Activated CD4-positive, alpha-beta T cell treated with anti-CD3 and anti-CD28 coated beads, Interleukin-2, Interleukin-6, amounts not matched to agents 100 ng/mL and 50 ng/mL, durations not matched to agents 16 hours and 8 hours (primary cell): ENCODE results near the gene TUBB4A.

Source experiments
- DNase-seq: peaks from one replicate; pipeline ENCODE4 v3.0.0-alpha.2; 2020

The TUBB4A gene

GRCh38 chr19:6491802-6492592 lies 10.1 kb downstream of the TUBB4A start:
- DNase-seq, result no peak

DNA sequence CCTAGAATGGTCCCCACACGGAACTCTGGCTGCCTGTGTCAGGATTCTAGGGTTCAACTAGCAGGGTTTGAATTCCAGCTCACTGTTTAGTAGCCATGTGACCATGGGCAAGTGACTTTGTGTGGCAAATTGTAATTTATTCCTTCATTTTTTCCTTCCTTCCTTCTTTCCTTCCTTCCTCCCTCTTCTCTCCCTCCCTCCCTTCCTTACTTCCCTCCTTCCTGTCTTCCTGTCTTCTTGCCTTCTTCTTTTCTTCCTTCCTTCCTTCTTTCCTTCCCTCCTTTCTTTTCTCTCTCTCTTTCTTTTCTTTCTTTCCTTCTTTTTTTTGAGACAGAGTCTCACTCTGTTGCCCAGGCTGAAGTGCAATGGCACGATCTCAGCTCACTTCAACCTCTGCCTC lies 12.0 kb downstream of the TUBB4A start:
- DNase-seq, result no peak

DNA sequence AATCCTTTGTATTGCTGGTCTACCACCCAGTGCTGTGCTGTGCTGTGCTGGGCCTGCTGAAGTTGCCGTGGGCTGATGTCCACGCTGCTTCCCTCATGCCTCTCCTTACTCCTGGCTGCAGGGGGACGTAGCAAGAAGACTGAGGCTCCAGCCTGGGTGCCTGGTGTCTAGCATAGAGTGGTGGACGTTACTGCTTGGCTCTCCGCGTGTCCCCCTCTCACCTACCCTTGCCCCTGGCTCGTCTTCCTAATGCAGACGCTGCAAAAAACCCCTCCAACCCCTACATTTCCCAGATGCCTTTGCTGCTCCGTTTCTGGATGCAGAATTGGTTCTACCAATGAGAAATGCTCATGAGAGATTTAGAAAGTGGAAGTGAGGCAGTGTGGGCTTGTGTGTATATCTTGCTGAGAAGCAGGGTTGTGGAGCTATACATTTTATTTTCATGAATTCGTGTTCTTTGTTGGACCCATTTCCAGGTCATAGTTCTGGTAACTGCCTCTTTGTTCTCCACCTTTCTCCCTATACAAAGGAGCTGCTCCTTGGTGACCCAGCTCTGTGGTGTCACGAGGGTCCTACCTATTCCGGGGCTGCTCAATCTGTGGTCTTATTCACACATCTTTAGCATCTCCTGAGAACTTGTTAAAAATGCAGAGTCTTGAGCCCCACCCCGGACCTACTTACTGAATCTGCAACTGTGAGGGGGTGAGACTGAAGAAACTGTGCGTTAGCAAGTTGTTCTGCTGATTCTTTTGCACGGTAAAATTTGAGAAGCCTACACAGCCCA lies 12.6 kb downstream of the TUBB4A start:
- peak; percentile 70 for DNase-seq

DNA sequence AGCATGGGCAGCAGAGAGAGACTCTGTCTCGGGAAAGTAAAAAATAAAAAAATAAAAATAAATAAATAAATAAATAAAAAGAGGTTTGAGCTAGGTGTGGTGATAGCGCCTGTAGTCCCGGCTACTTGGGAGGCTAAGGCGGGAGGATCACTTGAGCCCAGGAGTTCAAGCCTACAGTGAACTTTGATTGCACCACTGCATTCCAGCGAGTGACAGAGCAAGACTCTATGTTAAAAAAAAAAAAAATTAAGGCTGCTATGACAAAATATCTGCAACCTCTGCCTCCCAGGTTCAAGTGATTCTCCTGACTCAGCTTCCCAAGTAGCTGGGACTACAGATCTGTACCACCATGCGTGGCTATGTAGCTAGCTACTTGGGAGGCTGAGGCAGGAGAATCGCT lies 17.3 kb downstream of the TUBB4A start:
- DNase-seq, result no peak

- no peak for DNase-seq
Observed at GRCh38 chr19:6484230-6484629, 17.9 kb downstream of the TUBB4A start.

DNA sequence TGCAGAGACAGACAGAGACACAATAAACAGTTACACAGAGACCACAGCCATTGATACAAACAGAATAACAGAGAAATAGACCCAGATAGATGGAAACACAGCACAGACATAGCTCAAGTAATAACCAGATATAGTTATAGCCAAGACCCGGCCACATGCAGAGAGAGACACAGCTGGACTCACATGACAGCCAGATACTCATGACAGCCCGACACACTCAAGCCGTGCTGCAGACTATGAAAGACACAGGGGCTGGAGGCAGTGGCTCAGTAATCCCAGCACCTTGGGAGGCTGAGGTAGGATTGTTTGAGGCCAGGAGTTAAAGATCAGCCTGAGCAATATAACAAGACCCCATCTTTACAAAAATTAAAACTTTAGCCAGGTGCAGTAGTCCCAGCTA lies 18.9 kb downstream of the TUBB4A start:
- DNase-seq, result no peak

DNA sequence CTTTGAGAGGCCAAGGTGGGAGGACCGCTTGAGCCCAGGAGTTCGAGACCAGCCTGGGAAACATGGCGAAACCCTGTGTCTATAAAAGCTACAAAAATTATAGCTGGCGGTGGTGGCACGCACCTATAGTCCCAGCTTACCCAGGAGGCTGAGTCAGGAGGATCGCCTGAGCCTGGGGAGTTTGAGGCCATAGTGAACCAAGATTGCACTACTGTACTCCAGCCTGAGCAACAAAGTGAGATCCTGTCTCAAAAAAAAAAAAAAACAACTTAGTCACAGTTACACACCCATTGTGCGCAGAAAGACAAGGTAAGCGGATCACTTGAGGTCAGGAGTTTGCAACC lies 19.8 kb downstream of the TUBB4A start:
- no peak for DNase-seq

DNA sequence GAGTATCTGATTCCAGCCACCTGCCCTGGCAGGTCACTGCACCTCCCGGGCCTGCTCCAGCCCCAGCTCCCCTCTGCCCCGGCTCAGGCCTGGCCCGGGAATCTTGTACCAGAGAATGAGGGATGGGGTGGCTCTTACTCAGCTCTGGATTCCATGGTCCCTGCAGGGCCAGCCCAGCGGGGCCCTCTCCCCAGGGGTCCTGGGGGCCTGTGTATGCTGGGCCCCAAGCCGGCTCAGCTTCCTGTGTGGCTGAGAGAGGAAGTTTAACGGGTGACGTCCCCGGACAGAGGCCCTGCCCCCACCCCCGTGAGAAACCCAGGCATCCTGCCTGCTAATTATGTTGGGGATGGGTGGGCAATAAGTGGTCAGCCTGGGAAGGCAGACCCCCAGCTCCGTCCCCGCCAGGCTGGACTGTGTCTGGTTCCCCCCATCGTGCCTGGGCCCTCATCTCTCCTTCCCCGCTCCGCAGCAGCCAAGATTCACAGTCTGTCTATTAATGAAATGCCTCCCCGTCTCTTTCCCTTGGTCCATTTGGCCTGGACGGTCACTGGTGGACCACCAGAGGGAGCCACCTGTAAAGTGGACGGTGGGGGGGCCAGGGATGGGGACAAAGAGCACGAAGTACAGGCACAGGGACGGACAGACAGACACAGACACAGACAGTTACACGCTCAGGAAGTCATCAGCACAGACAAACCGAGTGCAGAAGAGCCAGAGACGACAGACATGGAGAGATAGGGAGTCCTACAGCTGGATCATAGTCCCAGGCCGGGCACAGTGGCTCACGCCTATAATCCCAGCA lies 20.4 kb downstream of the TUBB4A start, which contains the start of gene DENND1C:
DENND1C (minus strand) TSS at position 247 of the 802 bp plus-strand sequence; CDS start at position 155, 92 bp downstream.
- peak; percentile 85 for DNase-seq

DNA sequence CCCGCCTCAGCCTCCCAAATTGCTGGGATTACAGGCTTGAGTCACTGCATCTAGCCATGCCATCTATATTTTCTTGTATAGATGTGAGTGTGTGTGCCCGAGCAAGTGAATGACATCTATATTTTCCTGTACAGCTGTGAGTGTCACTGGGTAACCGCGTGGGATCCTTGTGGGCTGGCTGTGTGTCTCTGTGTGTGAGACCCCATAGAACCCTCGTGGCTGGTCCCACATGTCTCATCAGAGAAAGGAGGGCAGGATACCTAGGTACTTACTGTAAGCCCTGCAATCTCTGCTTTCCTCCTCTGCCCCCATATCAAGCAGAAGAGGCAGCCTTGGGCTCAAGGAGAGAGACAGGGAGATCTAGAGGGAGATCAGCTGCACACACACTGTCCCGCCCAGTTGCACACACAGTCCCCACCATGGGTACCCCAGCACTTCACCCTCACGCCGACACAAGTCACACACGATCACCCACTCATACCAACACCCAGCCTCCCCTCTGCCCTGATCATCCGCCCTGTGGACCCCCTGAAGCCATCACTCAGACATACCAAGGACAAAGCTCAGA lies 21.2 kb downstream of the TUBB4A start:
- peak; percentile 41 for DNase-seq

DNA sequence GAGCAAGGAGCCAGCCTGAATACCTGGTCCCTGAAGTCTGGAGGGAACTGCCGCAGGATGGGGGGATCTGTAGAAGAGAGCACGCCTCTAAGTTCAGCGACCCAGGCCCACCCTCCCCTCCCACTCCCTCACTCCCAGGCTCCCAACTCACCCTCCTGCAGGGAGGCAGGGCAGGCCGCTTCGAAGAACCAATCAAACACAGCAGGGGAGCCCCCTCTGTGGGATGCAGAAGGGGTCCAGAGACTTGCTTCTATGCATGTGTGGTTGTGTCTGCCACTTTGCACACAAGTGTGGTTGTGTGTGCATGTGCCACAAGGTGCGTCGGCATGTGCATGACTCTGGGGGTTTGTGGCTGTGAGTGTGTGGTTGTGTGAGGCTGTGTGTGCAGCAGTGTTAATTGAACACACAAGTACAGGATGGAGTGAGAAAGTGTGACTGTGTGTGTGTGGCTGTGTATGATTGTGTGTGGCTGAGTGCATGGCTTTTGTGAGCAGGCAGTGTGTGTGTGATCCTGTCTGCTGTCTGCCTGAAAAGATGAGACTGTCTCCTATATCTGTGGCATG lies 22.2 kb downstream of the TUBB4A start:
- no peak for DNase-seq

DNA sequence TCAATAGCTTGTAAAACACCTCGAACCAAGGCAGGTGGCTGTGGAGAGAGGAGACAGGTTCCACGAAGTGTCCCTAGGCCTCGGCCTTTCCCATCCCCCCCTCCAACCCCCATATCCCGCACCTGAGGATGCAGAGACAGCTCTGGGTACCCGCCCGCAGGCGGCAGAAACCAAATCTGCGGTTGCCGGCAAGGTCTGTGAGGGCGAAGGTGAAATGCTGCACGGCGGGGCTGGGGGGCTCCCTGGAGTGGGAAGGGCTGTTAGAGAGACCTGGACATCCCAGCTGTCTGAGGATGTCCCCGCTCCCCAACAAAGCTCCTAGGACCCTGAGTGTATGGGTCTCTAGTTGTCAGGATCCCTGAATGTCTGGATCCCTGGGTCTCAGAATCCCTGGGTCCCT lies 23.3 kb downstream of the TUBB4A start:
- no peak for DNase-seq

- no peak for DNase-seq
Observed at GRCh38 chr19:6476896-6477431, 25.1 kb downstream of the TUBB4A start.

DNA sequence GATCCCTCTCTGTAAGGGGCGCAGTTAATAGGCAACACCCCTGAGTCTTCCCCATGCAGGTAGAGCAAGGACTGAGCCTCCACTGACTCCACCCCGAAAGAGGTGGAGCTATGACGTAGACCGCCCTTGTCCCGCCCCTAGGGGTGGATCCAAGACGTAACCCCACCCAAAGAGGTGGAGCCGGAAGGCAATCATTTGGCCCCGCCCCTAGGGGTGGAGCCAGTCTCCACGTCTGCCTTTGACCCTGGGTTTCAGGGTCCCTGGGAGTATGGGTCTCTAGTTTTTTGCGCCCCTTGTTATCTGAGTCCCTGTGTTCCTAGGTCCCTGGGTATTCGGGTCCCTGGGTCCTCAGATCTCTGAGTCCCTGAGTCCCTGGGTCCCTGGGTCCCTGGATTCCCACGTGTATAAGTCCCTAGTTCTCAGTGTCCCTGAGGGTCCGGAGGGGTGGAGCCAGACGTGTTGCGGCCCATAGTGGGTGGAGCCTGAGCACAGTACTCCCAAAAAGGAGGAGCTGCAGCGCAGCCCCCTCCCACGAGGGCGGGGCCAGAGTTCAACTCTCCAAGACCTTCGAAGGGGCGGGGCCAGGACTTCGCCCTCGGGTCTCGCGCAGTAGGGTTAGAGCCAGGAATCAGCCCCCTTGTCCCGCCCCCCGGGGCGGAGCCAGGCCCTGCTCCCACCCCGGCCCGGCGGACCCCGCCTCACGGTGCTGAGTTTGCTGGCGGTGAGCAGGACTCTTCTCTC lies 25.8 kb downstream of the TUBB4A start:
- DNase-seq, result peak; percentile 81

- DNase-seq, result no peak
Observed at GRCh38 chr19:6475321-6476108, 26.6 kb downstream of the TUBB4A start.

DNA sequence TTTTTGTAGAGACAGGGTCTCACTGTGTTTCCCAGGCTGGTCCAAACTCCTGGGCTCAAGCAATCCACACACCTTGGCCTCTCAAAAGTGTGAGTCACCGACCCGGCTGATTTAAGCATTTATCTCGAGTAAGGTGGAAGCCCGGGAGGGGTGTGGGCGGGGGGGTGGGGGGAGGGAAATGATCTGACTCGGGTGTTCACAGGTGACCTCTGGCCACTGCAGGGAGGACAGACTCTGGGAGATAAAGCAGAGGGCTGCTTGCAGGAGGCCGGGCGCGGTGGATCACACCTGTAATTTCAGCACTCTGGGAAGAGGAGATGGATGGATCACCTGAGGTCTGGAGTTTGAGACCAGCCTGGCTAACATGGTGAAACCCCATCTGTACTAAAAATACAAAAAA lies 28.5 kb downstream of the TUBB4A start:
- no peak for DNase-seq

GRCh38 chr19:6472713-6473112 lies 29.4 kb downstream of the TUBB4A start:
- no peak for DNase-seq

GRCh38 chr19:6471076-6471475 lies 31.0 kb downstream of the TUBB4A start:
- DNase-seq, result no peak

GRCh38 chr19:6470173-6470572 lies 31.9 kb downstream of the TUBB4A start:
- no peak for DNase-seq

- no peak for DNase-seq
Observed at GRCh38 chr19:6467384-6467783, 34.7 kb downstream of the TUBB4A start.

- no peak for DNase-seq
Observed at GRCh38 chr19:6466526-6467248, 35.4 kb downstream of the TUBB4A start.
